T-helper 17 cell (primary cell): ENCODE results near the gene CD274. TPM values are rescaled to one million over a fixed set of nuclear protein-coding genes. Genes with fewer than 3 reads are reported as not detected.
"Not testable (repeated sequence)": the region's sequence is repeated elsewhere in the genome, so short reads cannot be mapped to it uniquely, and the experiment has no call there.

ENCODE experiments used
- ATAC-seq: fragments of 150-1000 bp; cut with Tn5 transposase; 2 replicates; pipeline ENCODE4 v1.10.0; 2021; ENCODE audit warnings: mild to moderate bottlenecking, moderate library complexity
- DNase-seq, 3 donors: peaks; one replicate each; pipeline versions ENCODE4 v3.0.0 to v3.0.0-alpha.2; 2020 to 2021
- H3K9me3 ChIP-seq: one replicate; pipeline ENCODE4 v1.7.0; 2013; ENCODE audit warnings: low read length, mild to moderate bottlenecking; ENCODE audit not compliant: control insufficient read depth, poor library complexity, severe bottlenecking
- H3K27ac Mint-ChIP-seq: one replicate; pipeline ENCODE4 v1.8.0; 2022; ENCODE audit warnings: mild to moderate bottlenecking, moderate library complexity, mixed read lengths
- H3K27me3 Mint-ChIP-seq: one replicate; pipeline ENCODE4 v1.8.0; 2022; ENCODE audit warnings: mixed read lengths
- H3K36me3 Mint-ChIP-seq: one replicate; pipeline ENCODE4 v1.8.0; 2022; ENCODE audit warnings: low read depth, mixed read lengths
- H3K4me1 Mint-ChIP-seq: one replicate; pipeline ENCODE4 v1.8.0; 2022; ENCODE audit warnings: mild to moderate bottlenecking, mixed read lengths
- H3K4me3 Mint-ChIP-seq: one replicate; pipeline ENCODE4 v1.8.0; 2022; ENCODE audit warnings: mild to moderate bottlenecking, moderate library complexity, mixed read lengths
- total RNA-seq, 4 donors: library from RNA in 2 of 4; stranded (reverse) in 2 of 4; gene quantifications; one replicate each; pipeline ENCODE4 v1.2.3 and lab custom pipeline; 2022 to 2026

Gene CD274
- total RNA-seq, 2 donors from 2014 or later, result 4.7 to 6.7 TPM

GRCh38 chr9:5430912-5431311 is 19.4 kb upstream of the CD274 start:
- H3K27ac Mint-ChIP-seq, result peak overlapping the region; percentile 37
- H3K4me1 Mint-ChIP-seq, result peaks cover 7% of the 10 kb centered on the region
- H3K36me3 Mint-ChIP-seq, result peaks cover 7% of the 10 kb centered on the region
- DNase-seq, result no peak
- no peak for ATAC-seq
- H3K27me3 Mint-ChIP-seq, result no peaks in the 10 kb centered on the region
- H3K4me3 Mint-ChIP-seq, result no peak overlapping the region
- no peaks in the 10 kb centered on the region for H3K9me3 ChIP-seq

GRCh38 chr9:5432890-5433289 is 17.5 kb upstream of the CD274 start:
- not testable (repeated sequence) for H3K36me3 Mint-ChIP-seq, H3K4me3 Mint-ChIP-seq, H3K9me3 ChIP-seq, H3K27me3 Mint-ChIP-seq, H3K27ac Mint-ChIP-seq, DNase-seq, ATAC-seq
- peaks cover 17% of the 10 kb centered on the region for H3K4me1 Mint-ChIP-seq

- not testable (repeated sequence) for H3K27ac Mint-ChIP-seq, DNase-seq, H3K4me3 Mint-ChIP-seq, H3K9me3 ChIP-seq, H3K36me3 Mint-ChIP-seq, ATAC-seq, H3K27me3 Mint-ChIP-seq
- peaks cover 20% of the 10 kb centered on the region for H3K4me1 Mint-ChIP-seq
Measured at GRCh38 chr9:5433328-5433727, 17.0 kb upstream of the CD274 start.

- not testable (repeated sequence) for H3K27me3 Mint-ChIP-seq, H3K36me3 Mint-ChIP-seq, ATAC-seq, H3K9me3 ChIP-seq, H3K4me3 Mint-ChIP-seq, H3K27ac Mint-ChIP-seq, DNase-seq
- H3K4me1 Mint-ChIP-seq, result peaks cover 28% of the 10 kb centered on the region
Measured at GRCh38 chr9:5433841-5434810, 16.2 kb upstream of the CD274 start.

- no peak overlapping the region for H3K4me3 Mint-ChIP-seq
Measured at GRCh38 chr9:5435912-5436311, 14.4 kb upstream of the CD274 start.

GRCh38 chr9:5436441-5436840 is 13.9 kb upstream of the CD274 start:
- H3K4me1 Mint-ChIP-seq, result peaks cover 21% of the 10 kb centered on the region
- H3K36me3 Mint-ChIP-seq, result peaks cover 7% of the 10 kb centered on the region
- DNase-seq, result no peak
- no peaks in the 10 kb centered on the region for H3K9me3 ChIP-seq
- H3K4me3 Mint-ChIP-seq, result peak overlapping the region; percentile 41
- H3K27me3 Mint-ChIP-seq, result no peaks in the 10 kb centered on the region
- ATAC-seq, result no peak
- H3K27ac Mint-ChIP-seq, result peak overlapping the region; percentile 97

More at GRCh38 chr9:5435912-5436311, 14.4 kb upstream of the CD274 start:
- ATAC-seq (no peak), DNase-seq (no peak)
- peak overlapping the region; percentile 97 for H3K27ac Mint-ChIP-seq
- peaks cover 24% of the 10 kb centered on the region for H3K4me1 Mint-ChIP-seq
- H3K9me3 ChIP-seq, result no peaks in the 10 kb centered on the region
- H3K36me3 Mint-ChIP-seq, result peaks cover 7% of the 10 kb centered on the region
- no peaks in the 10 kb centered on the region for H3K27me3 Mint-ChIP-seq

- H3K9me3 ChIP-seq, result no peaks in the 10 kb centered on the region
- no peaks in the 10 kb centered on the region for H3K27me3 Mint-ChIP-seq
- peaks cover 22% of the 10 kb centered on the region for H3K4me1 Mint-ChIP-seq
- peak within 1 kb of the TSS; percentile 97 for H3K27ac Mint-ChIP-seq
- peak within 1 kb of the TSS; percentile 93 for H3K4me3 Mint-ChIP-seq
- peaks cover 2% of the 10 kb centered on the region for H3K36me3 Mint-ChIP-seq
- ATAC-seq (peak; percentile 93), DNase-seq (peak; percentile 83 to 86 (median 85))
Measured at GRCh38 chr9:5437254-5438216, 12.8 kb upstream of the CD274 start, which contains the start of gene PLGRKT. TSS of gene PLGRKT (minus strand) at chr9:5437925. CDS start at chr9:5431977, 5,948 bp downstream.

- ATAC-seq, result peak; percentile 69
- Mint-ChIP-seq H3K27ac (peak overlapping the region; percentile 97), H3K27me3 (no peaks in the 10 kb centered on the region), H3K4me3 (peak overlapping the region; percentile 93), H3K36me3 (peaks cover 2% of the 10 kb centered on the region), H3K4me1 (peaks cover 25% of the 10 kb centered on the region)
- DNase-seq, result peak; percentile 40 to 50 (median 44)
- no peaks in the 10 kb centered on the region for H3K9me3 ChIP-seq
Measured at GRCh38 chr9:5438301-5439162, 11.8 kb upstream of the CD274 start.

GRCh38 chr9:5440426-5440825 is 9.9 kb upstream of the CD274 start:
- H3K9me3 ChIP-seq, result no peaks in the 10 kb centered on the region
- DNase-seq (no peak), ATAC-seq (no peak)
- Mint-ChIP-seq H3K4me3 (no peak overlapping the region), H3K36me3 (no peaks in the 10 kb centered on the region), H3K4me1 (peaks cover 25% of the 10 kb centered on the region), H3K27ac (peak overlapping the region; percentile 84), H3K27me3 (no peaks in the 10 kb centered on the region)

- H3K9me3 ChIP-seq, result no peaks in the 10 kb centered on the region
- H3K36me3 Mint-ChIP-seq, result no peaks in the 10 kb centered on the region
- peak overlapping the region; percentile 84 for H3K27ac Mint-ChIP-seq
- no peak overlapping the region for H3K4me3 Mint-ChIP-seq
- H3K27me3 Mint-ChIP-seq, result no peaks in the 10 kb centered on the region
- H3K4me1 Mint-ChIP-seq, result peaks cover 25% of the 10 kb centered on the region
- DNase-seq, result no peak
- ATAC-seq, result no peak
Measured at GRCh38 chr9:5441043-5441442, 9.3 kb upstream of the CD274 start.

- Mint-ChIP-seq H3K27me3 (no peaks in the 10 kb centered on the region), H3K36me3 (no peaks in the 10 kb centered on the region), H3K27ac (no peak overlapping the region), H3K4me1 (peaks cover 27% of the 10 kb centered on the region), H3K4me3 (no peak overlapping the region)
- ATAC-seq, result no peak
- DNase-seq, result no peak
- no peaks in the 10 kb centered on the region for H3K9me3 ChIP-seq
Measured at GRCh38 chr9:5442400-5443011, 7.8 kb upstream of the CD274 start.

GRCh38 chr9:5443850-5444249 is 6.5 kb upstream of the CD274 start:
- ATAC-seq (no peak), DNase-seq (no peak)
- Mint-ChIP-seq H3K4me3 (no peak overlapping the region), H3K4me1 (peaks cover 27% of the 10 kb centered on the region), H3K27ac (no peak overlapping the region), H3K36me3 (no peaks in the 10 kb centered on the region), H3K27me3 (no peaks in the 10 kb centered on the region)
- H3K9me3 ChIP-seq, result no peaks in the 10 kb centered on the region
